Stimulated activated CD8-positive, alpha-beta memory T cell treated with anti-CD3 and anti-CD28 coated beads, Interleukin-15, amount 100 ng/mL, for 1 hour (primary cell): ENCODE data around the gene POLD3.

Experiments
- DNase-seq: peaks from one replicate; pipeline ENCODE4 v3.0.0-alpha.2; 2020; ENCODE audit warnings: low read depth

Gene POLD3

DNA sequence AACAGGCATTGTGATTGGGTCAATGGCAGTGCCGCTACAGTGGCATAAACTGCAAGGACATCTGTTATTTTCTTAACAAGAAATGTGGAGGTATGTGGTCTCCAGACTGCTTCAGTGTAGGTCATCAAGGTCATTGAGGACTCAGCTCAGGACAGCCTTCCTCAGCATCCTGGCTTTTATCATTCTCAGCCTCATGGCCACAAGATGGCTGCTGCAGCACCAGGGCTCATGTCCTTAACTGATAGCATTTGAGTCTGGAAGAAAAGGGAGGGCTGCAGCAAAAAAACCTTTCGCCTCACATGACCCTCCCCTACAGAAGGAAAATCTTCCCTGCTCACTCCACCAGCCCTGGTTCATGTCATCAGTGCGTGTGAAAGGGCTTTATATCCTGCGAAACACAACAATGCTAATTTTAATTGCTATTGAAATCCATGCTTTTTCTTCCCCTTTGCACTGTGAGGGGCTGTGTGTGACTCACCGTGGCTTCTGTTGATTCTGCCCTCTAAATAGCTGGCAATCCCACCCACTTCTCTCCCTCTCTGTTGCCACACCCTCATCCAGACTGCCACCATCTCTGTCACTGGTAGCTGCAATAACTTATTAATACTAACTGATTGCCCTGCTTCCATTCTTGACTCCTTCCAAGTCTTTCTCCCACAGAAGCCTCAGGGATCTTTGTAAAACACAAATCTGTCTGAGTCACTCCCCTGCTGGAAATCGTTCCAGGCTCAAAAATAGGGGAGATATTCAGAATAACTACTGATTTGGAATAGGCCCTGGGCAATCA lies 95.0 kb downstream of the POLD3 start:
- DNase-seq, result no peak

DNA sequence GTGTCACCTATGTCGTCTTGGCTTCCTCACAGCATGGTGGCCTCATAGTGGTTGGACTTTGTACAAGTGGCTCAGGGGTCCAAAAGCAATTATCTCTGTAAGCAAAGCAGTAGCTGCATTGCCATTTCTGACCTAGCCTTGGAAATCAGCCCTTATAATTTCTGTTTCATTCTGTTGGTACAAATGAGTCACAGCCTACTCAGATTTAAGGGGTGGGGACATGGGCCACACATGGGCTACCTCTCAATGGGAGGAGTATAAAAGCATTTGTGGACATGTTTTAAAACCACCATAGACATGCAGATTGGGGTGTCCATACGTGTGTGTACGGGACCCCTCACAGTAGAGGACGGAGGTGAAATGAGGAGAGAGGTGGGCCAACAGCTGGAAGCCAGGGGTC lies 97.3 kb downstream of the POLD3 start:
- no peak for DNase-seq

DNA sequence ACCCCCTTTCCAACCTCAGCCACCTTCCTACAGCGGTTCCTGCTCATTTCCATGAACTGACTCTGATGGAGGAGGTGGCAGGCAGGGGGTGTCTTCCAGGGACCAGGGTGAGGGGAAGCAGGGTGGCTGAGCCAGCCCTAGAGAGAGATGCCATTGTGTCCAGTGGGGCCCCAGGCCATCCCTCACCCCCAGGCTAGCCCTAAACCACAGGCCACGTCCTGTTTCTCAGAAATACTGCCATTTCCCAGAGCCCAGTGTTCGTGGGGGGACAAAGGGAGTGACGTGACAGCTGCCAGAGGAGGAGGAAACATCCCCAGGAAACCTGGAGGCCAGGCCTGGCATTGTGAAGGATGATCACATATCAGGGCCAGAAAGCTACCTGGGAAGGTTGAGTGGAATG lies 99.4 kb downstream of the POLD3 start:
- no peak for DNase-seq
